ENCODE data around the gene PCP4L1. TPM values are rescaled to one million over a fixed set of nuclear protein-coding genes. Genes with fewer than 3 reads are reported as not detected.
A peak's percentile ranks its signal among the peaks of the same experiment; 100 is the strongest.

The PCP4L1 gene
- total RNA-seq, 2 experiments from 2014 or later = 0.18 TPM; not detected in 1

DNA sequence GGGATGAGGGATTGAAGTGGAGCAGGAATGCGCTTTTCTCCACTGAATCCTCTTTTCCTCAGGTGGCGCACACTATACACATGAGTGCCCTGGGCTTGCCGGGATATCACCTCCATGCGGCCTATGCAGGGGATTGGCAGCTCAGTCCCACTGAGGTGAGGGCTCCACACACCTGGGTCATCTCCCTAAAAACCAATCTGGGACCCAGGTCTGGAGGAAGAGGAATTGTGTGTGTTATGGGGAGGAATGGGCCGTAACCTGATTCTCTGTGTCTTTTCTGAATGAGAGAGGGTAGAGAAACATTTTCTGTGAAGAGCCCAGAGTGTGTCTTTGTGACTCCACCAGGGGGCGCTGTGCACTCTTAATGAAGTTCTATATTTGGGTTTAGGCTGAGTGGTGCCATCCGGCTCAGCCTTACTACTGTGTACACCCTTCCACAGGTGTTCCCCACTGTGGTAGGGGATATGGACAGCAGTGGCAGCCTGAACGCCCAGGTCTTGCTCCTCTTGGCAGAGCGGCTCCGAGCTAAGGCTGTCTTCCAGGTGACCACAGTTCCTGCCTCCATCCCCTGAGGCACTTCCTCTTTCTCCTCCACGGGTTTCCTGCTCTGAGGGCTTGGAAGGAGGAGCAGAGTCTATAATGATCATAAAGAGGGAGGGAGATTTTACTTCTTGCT is 31.2 kb upstream of the PCP4L1 start:
- Mint-ChIP-seq H3K4me3 (peak overlapping the region; percentile 98), H3K27me3 (no peaks in the 10 kb centered on the region), H3K27ac (peak overlapping the region; percentile 95), H3K36me3 (ENCODE audit: low read depth) (peaks cover 11% of the 10 kb centered on the region), H3K4me1 (ENCODE audit: low read depth) (peaks cover 24% of the 10 kb centered on the region), H3K9me3 (no peaks in the 10 kb centered on the region)
- ATAC-seq (peak; percentile 43), DNase-seq (peak; percentile 95)
- ChIA-PET POLR2A (interaction anchor here (0.6 to 9.4 kb wide), 10 partner anchors 11 to 173 kb away, joined by 3 to 82 read pairs (median 4); partner anchors contain the start of genes ADAMTS4 and NDUFS2), CTCF (interaction anchor here (0.6 to 15.8 kb wide), 26 partner anchors 9 to 162 kb away, joined by 3 to 306 read pairs (median 6); partner anchors contain the start of genes ADAMTS4, CFAP126, NDUFS2 and NR1I3)
- intact Hi-C loops (cut with micrococcal nuclease) = loop anchor here (2.0 to 5.0 kb wide), 2 partner anchors 65 to 155 kb away; no protein-coding TSS in a partner anchor
- peak; percentile 96 for TF ChIP-seq CTCF (IDR thresholded peaks at IDR 0.05)

- Mint-ChIP-seq H3K4me1 (ENCODE audit: low read depth) (peaks cover 24% of the 10 kb centered on the region), H3K27ac (peak overlapping the region; percentile 5), H3K9me3 (no peaks in the 10 kb centered on the region), H3K36me3 (ENCODE audit: low read depth) (peaks cover 11% of the 10 kb centered on the region), H3K27me3 (no peaks in the 10 kb centered on the region), H3K4me3 (no peak overlapping the region)
- intact Hi-C loops (cut with micrococcal nuclease) = loop anchor here (5.0 kb wide), 1 partner anchor 64 kb away; no protein-coding TSS in a partner anchor
- no peak for TF ChIP-seq CTCF (IDR thresholded peaks at IDR 0.05)
- CTCF ChIA-PET = interaction anchor here (0.6 to 15.8 kb wide), 14 partner anchors 9 to 156 kb away, joined by 3 to 306 read pairs (median 7); partner anchors contain the start of genes ADAMTS4, CFAP126, NDUFS2 and NR1I3
- DNase-seq = no peak
- POLR2A ChIA-PET = interaction anchor here (1.3 kb wide), 1 partner anchor 154 kb away, joined by 4 read pairs; no protein-coding TSS in a partner anchor
- ATAC-seq = no peak
Measured at GRCh38 chr1:161228032-161228431, 30.5 kb upstream of the PCP4L1 start.

DNA sequence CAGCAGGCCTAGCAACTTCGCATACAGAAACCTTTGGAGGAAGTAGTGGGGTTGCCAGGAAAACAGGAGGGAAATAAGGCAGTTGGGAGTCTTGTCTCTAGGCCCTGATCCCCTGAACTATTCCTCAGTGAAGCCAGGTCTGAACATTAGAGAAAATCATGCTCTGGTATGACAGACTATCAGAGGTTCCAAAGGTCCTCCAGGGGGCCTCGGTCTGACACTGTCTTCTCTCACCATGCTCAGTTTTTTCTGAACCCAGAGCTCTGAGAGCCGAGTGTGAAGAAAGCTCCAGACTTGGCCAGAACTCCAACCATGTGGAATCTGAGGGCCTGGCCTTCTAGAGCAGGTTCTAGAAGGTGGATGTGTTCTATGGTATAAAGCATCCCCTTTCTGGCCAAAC is 28.6 kb upstream of the PCP4L1 start:
- CTCF ChIA-PET = interaction anchor here (1.0 to 15.8 kb wide), 9 partner anchors 13 to 154 kb away, joined by 3 to 306 read pairs (median 6); partner anchors contain the start of genes ADAMTS4, NDUFS2 and PCP4L1
- POLR2A ChIA-PET = interaction anchor here (1.5 kb wide), 2 partner anchors 28 kb away, joined by 5 read pairs; partner anchors contain the start of gene PCP4L1
- H3K9me3 Mint-ChIP-seq = no peaks in the 10 kb centered on the region
- H3K27me3 Mint-ChIP-seq = no peaks in the 10 kb centered on the region
- peaks cover 11% of the 10 kb centered on the region for H3K36me3 Mint-ChIP-seq (ENCODE audit: low read depth)
- intact Hi-C loops (cut with micrococcal nuclease) = loop anchor here (5.0 kb wide), 1 partner anchor 62 kb away; no protein-coding TSS in a partner anchor
- TF ChIP-seq CTCF (IDR thresholded peaks at IDR 0.05) = no peak
- no peak overlapping the region for H3K27ac Mint-ChIP-seq
- ATAC-seq (no peak), DNase-seq (no peak)
- no peak overlapping the region for H3K4me3 Mint-ChIP-seq
- H3K4me1 Mint-ChIP-seq (ENCODE audit: low read depth) = peaks cover 23% of the 10 kb centered on the region

DNA sequence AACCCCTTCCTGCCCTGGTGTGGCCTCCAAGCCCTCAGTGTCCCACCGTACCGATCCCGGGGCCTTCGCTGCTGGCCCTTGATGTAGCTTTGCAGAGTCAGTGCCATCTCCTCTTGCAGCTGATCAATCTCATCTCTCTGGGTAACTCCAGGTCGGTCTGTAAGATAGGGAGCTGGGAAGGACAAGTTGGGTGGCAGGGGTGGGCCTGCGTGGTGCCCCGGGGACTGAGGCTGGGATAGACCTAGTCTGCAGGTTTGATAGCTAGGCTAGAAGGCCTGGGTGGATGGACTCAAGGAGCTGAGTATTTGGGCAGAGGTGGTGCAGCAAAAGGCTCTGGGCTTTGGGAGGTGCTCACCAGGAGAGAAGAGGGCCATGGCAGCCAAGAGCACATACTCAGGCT is 27.8 kb upstream of the PCP4L1 start:
- Mint-ChIP-seq H3K27me3 (no peaks in the 10 kb centered on the region), H3K9me3 (no peaks in the 10 kb centered on the region), H3K4me1 (ENCODE audit: low read depth) (peaks cover 17% of the 10 kb centered on the region), H3K27ac (no peak overlapping the region), H3K4me3 (no peak overlapping the region), H3K36me3 (ENCODE audit: low read depth) (peaks cover 11% of the 10 kb centered on the region)
- TF ChIP-seq CTCF (IDR thresholded peaks at IDR 0.05) = no peak
- no peak for DNase-seq
- CTCF ChIA-PET = interaction anchor here (1.4 to 15.8 kb wide), 7 partner anchors 14 to 153 kb away, joined by 4 to 306 read pairs (median 6); partner anchors contain the start of genes ADAMTS4 and NDUFS2
- no peak for ATAC-seq
- POLR2A ChIA-PET = interaction anchor here (0.6 to 1.5 kb wide), 4 partner anchors 12 to 140 kb away, joined by 3 to 5 read pairs (median 4); partner anchors contain the start of gene PCP4L1
- intact Hi-C loops (cut with micrococcal nuclease) = no loop called here

All from activated CD8-positive, alpha-beta T cell treated with anti-CD3 and anti-CD28 coated beads for 36 hours (primary cell).